Activated CD4-positive, alpha-beta T cell treated with anti-CD3 and anti-CD28 coated beads, Interleukin-2, amount 50 U/mL, for 4 hours (primary cell): Measurements from ENCODE around the gene KRTAP25-1.

Source experiments
- DNase-seq, 2 experiments: peaks; one replicate each; pipeline ENCODE4 v3.0.0-alpha.2; 2020

Gene KRTAP25-1, protein sequence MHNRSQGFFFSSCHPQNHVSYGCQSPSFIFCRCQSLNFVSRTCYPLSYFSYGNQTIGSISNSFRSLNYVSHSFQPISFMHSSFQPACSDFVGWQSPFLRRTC

DNA sequence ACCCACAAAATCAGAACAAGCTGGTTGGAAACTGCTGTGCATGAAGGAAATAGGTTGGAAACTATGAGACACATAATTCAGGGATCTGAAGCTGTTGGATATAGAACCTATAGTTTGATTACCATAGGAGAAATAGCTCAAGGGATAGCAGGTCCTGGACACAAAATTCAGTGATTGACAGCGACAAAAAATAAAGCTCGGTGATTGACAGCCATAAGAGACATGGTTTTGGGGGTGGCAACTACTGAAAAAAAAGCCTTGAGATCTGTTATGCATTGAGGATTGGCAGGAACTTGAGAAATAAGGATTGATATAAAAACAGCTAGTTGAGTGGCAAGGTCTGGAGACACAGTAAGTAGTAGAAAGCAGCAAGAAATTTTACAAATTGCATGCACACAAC, at the start of gene KRTAP25-1:
TSS of gene KRTAP25-1 (minus strand) at position 300 of the 400 bp plus-strand sequence. CDS start at position 276, 24 bp downstream.
- DNase-seq, result no peak

DNA sequence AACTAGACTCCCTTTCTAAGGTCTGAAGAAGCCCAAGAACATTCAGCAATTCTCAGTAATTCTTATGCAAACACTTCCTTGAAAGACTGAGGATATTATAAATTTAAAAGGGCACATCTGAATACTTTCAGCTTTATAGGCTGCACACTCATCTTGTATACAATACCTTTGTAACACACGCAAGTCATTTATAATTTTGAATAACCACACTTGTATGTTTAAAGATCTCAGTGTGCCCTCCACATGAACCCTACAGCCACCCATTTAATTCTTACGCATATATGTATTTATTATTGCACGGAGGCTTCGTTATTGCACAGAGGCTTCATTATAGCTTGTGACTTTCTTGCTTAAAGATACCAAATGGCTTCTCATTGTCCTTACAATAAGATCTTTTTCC, 49.4 kb upstream of the KRTAP25-1 start:
- DNase-seq, result no peak

DNA sequence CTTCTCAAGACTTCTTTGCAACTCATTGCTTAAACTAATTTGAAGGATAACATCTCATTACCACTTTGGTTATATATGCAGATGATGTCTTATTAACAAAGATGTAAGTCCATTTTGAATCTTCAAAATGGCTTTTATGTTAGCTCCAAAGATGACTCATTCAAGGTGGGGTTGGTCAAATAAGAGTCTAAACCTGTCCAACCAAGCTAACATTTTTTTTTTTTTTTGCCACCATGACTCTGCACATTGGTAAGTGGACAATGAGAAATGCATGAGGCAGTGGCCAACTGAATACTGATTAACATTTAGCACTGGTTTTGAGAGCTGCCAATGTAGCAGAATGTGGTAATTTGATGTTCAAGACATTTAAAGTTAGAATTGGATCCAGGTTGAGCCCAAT, 48.5 kb upstream of the KRTAP25-1 start:
- DNase-seq, result no peak

DNA sequence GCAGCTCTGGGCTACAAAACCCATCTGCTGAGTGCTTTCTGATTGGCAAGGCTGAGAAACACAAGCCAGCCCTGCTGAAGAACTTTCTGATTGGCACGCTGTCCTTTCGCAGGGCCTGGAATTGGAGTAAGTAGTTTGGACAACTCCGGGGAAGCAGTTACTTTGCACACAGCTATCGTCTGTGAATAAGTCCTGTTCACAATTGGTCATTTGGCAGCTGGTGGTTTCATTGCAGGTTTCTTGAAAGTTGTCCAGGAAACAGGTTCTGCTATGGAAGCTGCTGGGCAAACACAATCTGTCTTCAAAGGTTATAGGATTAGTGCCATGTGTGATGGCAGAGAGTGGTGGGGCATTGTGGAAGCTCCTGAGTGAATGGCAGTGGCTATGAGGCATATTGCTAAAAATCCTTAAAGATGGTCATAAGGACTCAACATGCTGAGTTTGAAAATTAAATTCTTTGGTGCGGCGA, 48.0 kb upstream of the KRTAP25-1 start, which contains the start of gene KRTAP27-1:
TSS of gene KRTAP27-1 (minus strand) at position 419 of the 469 bp plus-strand sequence. CDS start at position 393, 26 bp downstream.
- DNase-seq, result no peak

DNA sequence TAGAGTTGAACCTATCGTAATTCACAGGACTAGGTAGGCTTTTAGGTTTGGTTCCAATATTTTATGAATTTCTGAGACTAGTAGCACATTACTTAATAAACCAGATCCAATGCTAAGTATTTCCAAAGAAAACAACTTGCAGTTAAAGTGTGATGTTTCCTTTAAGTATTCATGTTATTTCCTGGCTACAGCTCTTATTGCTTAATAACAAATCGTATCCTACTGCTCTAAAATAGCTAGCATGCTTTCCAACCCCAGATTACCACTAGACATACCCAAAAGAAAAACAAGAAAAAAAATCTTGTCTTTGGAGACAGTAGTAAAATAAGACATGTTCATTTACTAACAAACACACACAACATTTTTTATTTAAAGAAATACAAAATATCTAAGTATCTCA, 47.3 kb upstream of the KRTAP25-1 start:
- no peak for DNase-seq

DNA sequence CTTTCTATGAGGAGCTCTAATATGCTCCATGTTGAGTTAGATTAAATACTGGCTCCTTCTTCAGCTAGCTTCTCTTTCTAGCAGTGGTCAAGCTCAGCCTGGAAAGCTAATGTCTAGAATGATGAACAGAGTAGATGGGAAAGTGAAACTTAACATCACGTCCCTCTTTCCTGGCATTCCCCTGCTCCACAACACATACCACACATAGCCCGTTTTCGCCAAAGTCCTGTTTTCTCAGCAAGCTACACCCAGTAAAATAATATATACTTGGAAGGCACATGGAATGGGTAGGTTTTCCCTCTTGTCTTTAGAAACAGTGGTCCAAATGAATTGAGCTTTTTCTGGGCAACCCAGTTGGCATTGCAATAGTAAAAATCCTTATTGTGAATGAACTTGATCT, 44.4 kb upstream of the KRTAP25-1 start:
- no peak for DNase-seq

DNA sequence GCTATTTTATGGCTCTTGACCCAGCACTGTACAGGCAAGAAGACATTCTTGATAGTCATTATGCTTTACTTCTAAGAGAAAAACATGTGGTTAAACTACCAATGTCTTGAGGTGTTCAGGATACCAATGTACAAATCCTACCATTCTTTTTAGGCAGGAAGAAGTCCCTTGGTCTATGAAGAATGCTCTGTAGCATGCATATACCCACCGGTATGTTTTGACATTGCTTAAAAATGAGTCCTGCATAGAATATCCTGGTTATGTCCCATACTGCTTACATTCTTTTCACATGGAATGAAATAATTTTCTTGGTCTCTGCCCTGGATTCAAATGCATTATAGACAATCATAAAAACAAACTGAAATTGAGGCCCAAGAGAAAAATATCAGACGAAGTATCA, 43.4 kb upstream of the KRTAP25-1 start:
- no peak for DNase-seq

DNA sequence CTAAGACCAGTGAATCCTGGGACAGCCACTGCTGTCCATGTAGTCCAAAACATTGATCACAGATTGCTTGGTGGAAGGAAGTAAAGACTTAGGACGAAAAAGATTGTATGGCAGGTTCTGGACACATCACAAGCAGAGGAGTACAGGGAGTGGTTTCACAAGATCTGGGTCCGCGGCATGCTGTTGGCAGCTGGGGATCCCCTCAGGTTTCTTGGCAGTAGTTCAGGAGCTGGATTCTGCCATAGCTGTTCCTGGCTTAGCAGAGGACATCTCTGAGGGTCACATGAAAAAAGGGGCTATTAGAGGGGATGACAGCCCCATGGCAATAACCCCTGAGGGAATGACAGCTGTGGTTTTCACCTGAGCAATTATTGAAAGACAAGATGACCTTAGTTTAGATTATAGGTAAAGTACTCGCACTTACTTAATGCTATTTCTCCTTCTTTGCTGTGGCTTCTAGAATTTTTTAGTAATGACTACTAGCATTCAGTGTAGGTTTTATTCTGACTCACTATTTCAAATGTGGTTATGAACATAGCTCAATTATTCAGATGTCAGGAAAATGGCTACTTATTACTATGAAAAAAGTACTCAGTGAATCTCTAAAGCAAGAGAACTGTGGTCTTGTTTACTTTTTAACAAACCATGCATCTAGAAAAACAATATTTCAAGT, 40.0 kb upstream of the KRTAP25-1 start:
- DNase-seq, result no peak

DNA sequence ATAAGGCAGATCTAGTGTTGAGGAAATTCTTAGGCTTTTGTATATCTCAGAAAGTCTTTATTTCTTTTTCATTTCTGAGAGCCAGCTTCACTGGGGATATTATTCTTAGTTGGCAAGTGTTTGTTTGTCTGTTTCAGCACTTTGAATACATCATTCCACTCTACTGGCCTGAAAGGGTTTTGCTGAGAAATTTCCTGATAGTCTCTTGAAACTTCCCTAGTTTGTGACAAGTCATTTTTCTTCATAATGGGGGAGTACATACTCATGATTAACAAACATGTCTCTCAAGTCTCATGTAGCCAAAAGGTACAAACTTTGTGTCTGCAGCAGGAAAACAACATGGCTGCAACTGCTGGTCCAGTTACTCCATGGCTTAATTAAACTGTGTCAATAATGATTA, 37.1 kb upstream of the KRTAP25-1 start:
- no peak for DNase-seq

DNA sequence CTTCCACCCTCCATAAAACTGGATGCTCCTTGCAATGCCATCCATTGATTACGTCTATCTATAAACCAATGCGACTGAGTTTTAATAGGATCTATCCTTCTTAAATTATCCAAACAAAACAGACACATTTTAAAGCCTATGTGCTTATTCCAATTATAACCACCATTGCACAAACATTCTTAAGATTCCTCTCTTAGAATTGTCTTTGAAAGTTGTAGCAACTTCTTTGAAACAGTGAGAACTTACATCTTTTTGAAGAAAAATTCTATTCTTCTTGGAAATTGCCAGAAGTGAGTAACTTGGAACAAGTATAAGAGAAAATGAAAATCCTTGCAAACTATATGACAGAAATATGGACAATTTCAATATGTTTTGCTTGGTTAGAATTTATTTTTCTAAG, 30.9 kb upstream of the KRTAP25-1 start, which contains the start of gene KRTAP26-1:
TSS of gene KRTAP26-1 (minus strand) at position 101 of the 400 bp plus-strand sequence. CDS start 280 bp downstream, outside the sequence.
- no peak for DNase-seq

DNA sequence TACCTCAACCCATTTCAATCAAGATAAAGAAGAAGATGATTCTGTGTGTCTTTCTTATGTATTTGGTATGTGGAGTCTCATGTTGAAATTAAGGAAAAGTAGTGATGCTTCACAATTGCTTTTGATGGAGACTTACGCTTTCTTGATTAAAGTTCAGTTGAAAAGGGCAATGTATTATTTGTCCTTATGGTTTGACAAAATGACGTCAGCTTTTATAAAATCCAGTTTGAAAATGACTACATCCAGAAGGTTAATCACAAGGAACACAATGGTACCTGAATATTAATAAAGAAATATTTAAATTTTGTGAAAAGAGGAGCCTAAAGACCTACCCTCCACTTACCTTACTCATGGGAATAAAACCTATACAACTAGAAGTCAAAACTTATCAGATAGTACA, 26.4 kb upstream of the KRTAP25-1 start:
- no peak for DNase-seq

DNA sequence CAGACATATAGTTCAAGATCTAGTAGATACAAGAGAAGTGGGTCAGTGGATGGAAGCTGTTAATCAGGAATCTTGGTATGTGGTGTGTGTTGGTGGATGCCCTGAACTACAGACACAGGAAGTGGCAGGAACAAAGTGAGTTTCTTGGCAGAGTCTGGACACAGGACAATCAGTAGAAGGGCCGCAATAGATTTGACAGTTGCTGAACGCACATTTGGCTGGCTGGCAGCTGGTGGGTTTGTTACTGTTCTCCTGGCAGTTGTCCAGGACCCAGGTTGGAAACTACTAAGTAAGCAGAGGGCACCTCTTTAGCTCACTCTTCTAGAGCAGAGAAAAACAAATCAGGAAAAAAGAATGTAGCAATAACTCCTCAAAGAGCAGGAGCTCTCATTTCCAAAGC, 17.6 kb upstream of the KRTAP25-1 start:
- no peak for DNase-seq

DNA sequence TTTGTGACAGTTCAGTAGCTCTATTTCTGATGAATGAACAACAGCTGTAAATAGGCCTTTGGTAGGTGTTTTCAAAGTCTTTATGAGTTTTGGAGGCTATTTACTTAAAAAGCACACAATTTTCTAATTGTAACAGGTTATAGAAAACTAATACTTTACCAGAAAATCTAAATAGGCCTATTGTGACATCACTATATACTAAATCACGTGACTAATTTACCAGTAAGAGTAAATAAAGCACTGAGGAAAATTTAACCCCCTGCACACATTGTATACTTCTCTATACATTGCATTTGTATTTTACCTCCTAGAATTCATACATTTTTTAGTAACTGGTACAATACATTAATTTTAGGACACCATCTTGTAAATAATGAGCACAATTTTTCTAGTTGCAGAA, 15.8 kb upstream of the KRTAP25-1 start:
- DNase-seq, result no peak

DNA sequence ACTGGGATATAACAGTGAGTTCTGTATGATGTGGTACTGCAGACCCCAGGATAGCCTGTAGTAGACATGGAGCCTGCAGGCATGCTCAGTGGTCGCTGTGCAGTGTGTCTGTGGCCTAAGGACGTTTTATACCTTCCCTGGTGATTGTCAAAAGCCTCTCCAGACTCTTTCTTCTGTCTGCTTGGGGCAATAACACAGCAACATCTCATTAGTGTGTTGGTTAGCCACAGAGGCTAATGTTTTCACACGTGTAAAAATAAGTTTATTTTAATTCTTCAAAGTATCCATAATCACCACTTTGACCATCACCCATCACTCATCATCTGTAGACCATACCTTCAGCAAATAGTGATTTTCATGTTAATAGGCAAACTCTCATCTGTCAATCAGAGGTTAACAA, 6.5 kb downstream of the KRTAP25-1 start, which contains the start of gene KRTAP24-1:
TSS of gene KRTAP24-1 (minus strand) at position 101 of the 400 bp plus-strand sequence. CDS start at position 83, 18 bp downstream.
- DNase-seq, result no peak

DNA sequence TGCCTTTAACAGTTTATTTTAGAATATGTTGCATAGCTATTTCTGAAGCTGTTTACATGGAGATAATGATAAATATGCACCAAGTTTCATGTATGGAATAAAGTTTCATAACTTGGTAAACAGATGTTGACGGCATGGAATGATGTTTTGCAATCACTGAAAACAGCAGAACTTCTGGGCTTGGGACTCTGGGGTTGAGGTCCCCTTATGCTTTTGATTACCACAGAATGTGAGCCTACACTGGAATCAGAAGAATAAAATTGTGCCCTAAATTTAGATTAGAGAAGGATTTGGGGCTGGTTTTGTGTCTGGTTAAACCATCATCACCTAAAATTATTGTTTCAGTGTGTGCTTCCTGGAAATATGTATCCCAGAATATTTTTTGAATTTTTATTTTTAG, 17.7 kb downstream of the KRTAP25-1 start:
- DNase-seq, result no peak

DNA sequence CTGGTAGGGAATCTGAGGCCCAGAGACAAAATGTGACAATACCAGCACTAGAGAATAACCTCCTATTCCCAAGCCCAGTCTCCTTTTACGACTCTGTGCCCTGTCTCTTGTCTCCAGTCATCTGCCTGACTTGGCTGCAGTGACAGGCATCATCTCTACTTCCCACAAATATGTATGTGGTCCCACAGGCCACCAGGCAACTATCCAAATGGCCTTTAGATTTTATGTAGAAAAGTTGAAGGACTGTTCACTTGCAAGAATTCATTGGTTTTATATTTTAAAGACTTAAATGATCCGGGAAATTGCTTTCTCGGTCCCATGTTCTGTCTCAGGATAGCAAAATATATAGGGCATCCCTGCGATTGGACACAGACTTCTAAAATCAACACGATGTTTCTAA, 18.2 kb downstream of the KRTAP25-1 start:
- no peak for DNase-seq

DNA sequence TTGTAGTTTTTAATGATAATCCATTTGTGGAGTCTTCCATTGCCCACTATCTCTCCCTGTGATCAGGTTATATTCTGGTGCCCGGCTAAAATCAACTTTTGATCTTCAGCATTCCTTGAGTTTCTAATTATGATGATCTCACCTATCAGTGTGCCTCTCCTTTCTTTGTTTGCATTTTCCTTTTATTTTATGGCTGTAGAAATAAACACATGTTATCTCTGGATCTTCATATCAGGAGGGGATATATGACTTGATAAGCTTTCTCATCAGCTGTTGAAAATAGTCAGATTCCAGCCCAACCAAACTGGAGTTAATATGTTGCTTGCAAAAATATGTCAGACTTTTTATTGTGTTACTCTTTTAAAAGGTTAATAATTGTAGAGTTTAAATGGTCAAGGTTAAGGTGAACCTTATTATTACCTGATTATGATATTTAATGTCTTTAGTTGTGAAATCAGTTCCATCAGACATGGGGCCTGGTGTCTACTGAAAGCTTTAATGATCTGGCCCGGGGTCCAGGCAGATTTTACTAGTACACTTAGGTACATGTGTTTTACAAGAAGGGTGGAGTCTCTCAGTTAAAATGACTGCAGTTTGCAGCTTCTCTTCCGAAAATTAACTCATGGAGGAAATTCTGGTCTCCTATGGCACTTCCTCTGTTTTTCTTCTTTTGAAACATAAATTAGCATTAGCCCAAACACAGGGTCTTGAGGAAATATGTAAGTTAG, 19.3 kb downstream of the KRTAP25-1 start:
- DNase-seq, result no peak

DNA sequence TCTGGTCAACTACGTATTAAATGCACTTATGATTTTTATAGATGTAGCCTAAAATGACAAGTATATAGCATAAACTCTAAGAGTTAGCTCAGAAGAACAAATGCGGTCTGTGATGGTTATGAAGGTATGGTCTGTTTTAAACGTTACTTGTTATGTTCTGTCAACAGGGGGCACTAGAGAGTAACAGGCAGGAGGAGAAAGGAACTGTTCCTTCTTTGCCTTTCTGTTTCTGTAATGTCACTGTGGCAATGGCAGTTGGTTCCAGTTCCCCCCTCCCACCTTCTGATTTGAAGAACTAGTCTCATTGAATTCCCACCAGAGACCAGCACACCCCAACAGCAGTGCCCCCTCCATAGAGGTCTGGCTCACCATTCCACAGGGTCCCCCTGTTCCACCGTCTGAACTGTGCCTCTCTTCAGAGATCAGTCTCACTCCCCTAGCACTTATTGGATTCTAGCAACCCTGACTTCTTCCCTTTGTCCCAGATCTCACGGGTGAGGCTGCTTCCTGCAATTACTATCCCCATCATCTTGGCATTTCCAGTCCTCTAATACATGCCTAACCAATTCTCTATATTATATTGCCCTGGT, 20.6 kb downstream of the KRTAP25-1 start:
- no peak for DNase-seq

DNA sequence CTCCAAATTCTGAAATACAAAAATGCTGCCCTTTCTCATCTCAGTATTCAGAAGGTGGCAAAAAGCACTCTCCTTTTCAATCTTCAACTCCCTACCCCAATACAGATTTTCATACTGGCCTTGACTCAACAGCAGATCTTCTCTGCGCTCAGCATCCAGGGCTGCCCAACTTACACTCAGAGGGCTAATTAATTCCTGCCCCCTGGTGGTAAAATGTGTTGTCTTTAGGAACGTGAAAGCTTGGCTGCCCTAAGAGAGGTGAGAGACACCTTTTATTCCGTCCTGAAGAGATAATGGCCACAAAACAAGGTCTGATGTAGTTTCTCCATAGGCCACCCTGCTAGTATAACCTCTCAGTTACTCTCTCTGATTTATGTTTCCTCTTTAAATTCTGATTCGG, 31.5 kb downstream of the KRTAP25-1 start:
- no peak for DNase-seq

DNA sequence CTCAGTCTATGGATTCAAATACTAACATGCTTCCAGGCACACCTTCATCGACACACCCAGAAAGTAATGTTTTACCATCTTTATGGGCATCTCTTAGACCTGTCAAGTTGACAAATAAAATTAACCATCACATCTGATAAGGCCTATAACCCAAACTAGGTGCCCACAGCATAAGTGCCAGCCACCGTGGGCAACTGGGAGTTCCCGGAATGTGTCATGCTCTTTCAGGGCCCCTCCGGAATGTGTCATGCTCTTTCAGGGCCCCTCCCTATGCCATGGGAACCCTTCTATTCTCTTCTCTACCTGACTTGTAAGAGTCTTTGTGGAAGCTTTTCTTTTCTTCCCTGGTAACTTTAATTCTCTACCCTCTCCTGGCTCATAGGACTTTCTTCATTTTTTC, 33.2 kb downstream of the KRTAP25-1 start:
- DNase-seq, result no peak

DNA sequence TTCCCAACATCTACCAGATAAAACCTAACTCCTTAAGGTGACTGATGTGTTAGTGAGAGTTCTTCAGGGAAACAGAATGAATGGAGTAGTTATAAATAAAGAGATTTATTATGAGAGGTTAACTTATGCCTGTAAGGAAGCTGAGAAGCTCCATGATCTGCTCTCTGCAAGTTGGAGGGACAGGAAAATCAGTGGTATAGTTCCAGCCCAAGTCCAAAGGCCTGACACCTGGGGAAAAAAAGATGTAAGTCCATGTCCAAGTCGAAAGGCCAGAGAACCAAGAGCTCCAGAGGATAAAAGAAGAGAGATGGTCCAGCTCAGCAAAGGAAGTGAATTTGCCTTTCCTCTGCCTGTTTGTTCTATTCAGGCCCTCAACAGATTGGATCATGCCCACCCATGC, 33.6 kb downstream of the KRTAP25-1 start:
- no peak for DNase-seq

DNA sequence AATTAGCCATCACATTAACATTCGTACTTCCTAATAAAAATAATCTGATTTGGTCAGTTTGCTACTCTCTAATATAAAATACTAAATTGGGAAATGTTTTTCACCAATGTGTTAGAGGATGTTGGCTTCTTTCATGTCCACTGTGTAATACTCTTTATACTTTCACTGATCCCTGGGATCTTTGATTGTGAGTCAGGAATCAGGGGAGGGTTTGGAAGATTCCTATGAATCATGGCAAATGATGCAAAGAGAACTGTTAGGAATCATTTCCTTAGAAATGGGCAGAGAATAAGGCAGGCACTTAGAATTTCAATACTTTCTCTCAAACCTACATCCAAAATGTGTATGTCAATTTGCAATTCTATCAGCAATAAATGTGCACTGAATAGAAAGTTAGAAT, 37.5 kb downstream of the KRTAP25-1 start:
- no peak for DNase-seq

DNA sequence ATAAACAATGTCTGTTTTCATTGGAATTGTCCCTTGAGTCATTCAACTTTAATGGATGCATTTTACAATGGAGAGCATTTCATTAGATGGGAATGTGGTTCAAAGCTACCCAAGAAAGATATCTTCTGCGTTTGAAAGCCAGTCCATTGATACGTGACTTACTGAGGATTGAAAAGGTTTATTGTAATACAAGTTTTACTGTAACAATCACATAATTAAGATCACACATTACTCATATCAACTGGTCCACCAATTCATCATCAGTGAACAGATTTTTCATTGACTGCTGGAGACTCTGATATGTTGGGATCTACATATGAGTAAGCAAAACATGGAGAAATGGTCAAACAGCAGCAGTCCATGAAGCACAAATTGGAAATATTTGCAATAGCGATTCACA, 39.4 kb downstream of the KRTAP25-1 start:
- no peak for DNase-seq

DNA sequence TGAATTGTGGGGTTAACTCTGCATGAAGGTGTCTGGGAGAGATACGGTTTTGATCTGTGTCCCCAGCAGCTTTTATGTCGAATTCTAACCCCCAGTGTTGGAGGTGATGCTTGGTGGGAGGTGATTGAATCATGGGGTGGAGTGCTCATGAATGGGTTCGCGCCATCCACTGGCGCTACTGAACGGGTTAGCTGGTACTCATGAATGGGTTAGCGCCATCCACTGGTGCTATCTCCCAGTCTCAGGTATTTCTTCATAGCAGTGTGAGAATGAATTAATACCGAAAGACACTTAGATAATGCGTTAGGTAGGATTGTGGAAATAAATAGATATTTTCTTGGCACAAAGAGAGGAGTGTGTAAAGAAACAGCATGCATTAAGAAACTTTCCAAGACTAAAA, 40.5 kb downstream of the KRTAP25-1 start:
- DNase-seq, result no peak
